ENCODE data around the gene SDK1.

The SDK1 gene

GRCh38 chr7:4162884-4163564 is 862.0 kb downstream of the SDK1 start:
- DNase-seq (ENCODE audit: low read depth), result no peak
- no peak overlapping the region for H3K4me3 ChIP-seq (ENCODE audit: low read length)
- TF ChIP-seq CTCF (conservative IDR thresholded peaks at IDR 0.05; ENCODE audit: low read length), result no peak

DNA sequence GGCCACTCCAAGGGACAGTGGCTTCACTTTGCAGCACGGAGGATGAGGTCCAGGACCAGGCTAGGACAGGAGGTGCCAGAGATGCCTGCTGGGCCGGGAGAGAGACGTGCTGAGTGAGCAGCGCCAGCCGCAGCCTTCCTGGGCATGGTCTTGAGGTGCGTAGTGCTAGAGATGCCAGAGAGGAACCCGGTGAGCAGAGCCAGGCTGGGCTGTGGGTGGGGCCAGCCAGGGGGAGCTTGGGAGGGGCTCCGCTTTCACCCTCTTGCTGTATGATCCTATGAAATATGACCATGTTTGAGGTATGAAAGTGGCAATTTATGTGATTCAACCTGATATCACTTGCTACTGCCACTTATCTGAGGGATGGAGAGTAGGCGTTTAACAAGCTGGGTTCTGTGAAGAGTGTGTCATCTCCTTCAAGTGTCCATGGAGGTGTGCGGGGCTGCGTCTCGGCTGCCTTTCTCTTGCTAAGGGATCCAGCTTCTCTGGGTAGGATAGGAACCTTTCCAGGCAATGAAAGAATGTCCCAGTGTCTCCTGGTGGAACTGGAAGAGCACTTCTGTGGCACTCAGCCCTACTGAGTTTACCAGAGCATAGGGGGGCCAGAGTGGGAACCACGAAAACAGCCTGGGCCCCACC is 862.6 kb downstream of the SDK1 start:
- DNase-seq (ENCODE audit: low read depth), result no peak
- TF ChIP-seq CTCF (conservative IDR thresholded peaks at IDR 0.05; ENCODE audit: low read length), result no peak
- no peak overlapping the region for H3K4me3 ChIP-seq (ENCODE audit: low read length)

- TF ChIP-seq CTCF (conservative IDR thresholded peaks at IDR 0.05; ENCODE audit: low read length), result no peak
- H3K4me3 ChIP-seq (ENCODE audit: low read length), result no peak overlapping the region
- DNase-seq (ENCODE audit: low read depth), result no peak
These were observed 863.5 kb downstream of the SDK1 start for GRCh38 chr7:4164556-4164955.

DNA sequence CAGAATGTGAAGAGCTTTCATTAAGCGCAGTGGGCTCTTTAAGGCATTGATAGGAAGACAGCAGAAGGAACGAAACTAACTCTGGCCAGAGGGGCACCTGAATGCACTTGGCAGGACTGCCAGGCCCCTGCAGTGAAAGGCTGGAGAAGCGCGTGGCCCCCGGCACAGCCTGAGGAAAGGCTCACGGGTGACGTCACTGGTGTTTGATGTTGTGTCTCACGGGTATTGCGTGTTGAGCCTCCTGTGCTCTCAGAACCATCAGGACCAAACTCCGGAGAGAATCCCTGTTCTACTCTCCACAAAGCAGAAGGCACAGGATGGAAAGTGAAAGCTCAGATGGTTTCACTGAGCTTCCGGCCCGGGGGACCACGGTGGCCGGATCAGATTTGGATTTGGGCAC is 865.3 kb downstream of the SDK1 start:
- no peak for TF ChIP-seq CTCF (conservative IDR thresholded peaks at IDR 0.05; ENCODE audit: low read length)
- no peak for DNase-seq (ENCODE audit: low read depth)
- no peak overlapping the region for H3K4me3 ChIP-seq (ENCODE audit: low read length)

- TF ChIP-seq CTCF (conservative IDR thresholded peaks at IDR 0.05; ENCODE audit: low read length), result no peak
- DNase-seq (ENCODE audit: low read depth), result no peak
- no peak overlapping the region for H3K4me3 ChIP-seq (ENCODE audit: low read length)
These were observed 865.8 kb downstream of the SDK1 start for GRCh38 chr7:4166807-4167206.

- H3K4me3 ChIP-seq (ENCODE audit: low read length), result no peak overlapping the region
- TF ChIP-seq CTCF (conservative IDR thresholded peaks at IDR 0.05; ENCODE audit: low read length), result no peak
- no peak for DNase-seq (ENCODE audit: low read depth)
These were observed 866.4 kb downstream of the SDK1 start for GRCh38 chr7:4167385-4167910.

- H3K4me3 ChIP-seq (ENCODE audit: low read length), result no peak overlapping the region
- TF ChIP-seq CTCF (conservative IDR thresholded peaks at IDR 0.05; ENCODE audit: low read length), result no peak
- no peak for DNase-seq (ENCODE audit: low read depth)
These were observed 867.0 kb downstream of the SDK1 start for GRCh38 chr7:4168041-4168440.

Data from AG10803 (cell line).